Measurements from ENCODE around the gene MED13.

- TF ChIP-seq EZH2 (IDR thresholded peaks at IDR 0.05) (no peak), CTCF (IDR thresholded peaks at IDR 0.05 in 2 of 3, conservative IDR thresholded peaks at IDR 0.05 in 1 of 3; ENCODE audit: borderline replicate concordance in 1 of 3, insufficient read depth in 1 of 3, low read depth in 2 of 3, low read length in 2 of 3) (no peak), SP1 (IDR thresholded peaks at IDR 0.05; ENCODE audit: low read depth) (no peak), REST (IDR thresholded peaks at IDR 0.05; ENCODE audit: low read depth) (no peak), MAX (IDR thresholded peaks at IDR 0.05) (no peak), POLR2A (IDR thresholded peaks at IDR 0.05; ENCODE audit: borderline replicate concordance, extremely low read depth, insufficient read depth, insufficient read length) (no peak), EZH2phosphoT487 (IDR thresholded peaks at IDR 0.05; ENCODE audit: borderline replicate concordance) (no peak), ATF3 (IDR thresholded peaks at IDR 0.05) (no peak), ZFX (IDR thresholded peaks at IDR 0.05) (no peak), YY1 (IDR thresholded peaks at IDR 0.05; ENCODE audit: extremely low read depth, insufficient replicate concordance, low read depth, low read length) (no peak), POLR2AphosphoS5 (IDR thresholded peaks at IDR 0.05; ENCODE audit: low read depth, low read length) (no peak), EGR1 (IDR thresholded peaks at IDR 0.05; ENCODE audit: low read depth) (no peak), FOSL1 (IDR thresholded peaks at IDR 0.05; ENCODE audit: low read depth) (no peak)
Observed at GRCh38 chr17:62043140-62043539, 21.9 kb downstream of the MED13 start.

Data from HCT116 (cell line).